ENCODE data around the gene PITX1.

PITX1 gene

DNA sequence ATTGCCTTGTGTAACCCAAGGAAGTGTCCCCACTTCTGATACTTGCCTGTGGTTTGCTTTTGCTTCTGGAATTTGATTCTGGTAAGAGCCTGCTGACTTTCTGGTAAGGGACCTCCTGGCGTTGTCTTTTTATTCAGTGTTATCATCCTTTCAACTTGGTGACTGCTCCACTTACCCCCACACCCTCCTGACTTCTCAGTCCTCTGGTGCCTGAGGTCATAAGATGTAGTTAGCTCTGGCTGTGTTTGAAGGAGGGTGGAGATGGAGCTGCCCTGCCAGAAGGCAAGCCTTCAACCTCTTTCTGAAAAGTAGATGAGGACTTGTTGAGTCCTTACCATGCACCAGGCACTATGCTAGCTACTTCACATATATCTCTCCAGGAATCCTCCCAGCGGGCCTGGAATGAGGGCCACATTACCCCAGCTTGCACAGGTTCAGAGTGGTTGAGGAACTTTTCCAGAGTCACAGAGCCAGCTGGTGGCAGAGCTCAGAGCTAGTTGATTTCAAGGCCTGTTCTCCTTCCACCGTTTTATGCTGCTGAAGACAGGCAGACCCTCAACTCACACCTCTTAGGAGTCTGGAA is 45.2 kb upstream of the PITX1 start:
- 0 out of 2 replicates have a peak, but pooled peaks cover 4% of the 10 kb centered on the region for H3K9me3 ChIP-seq (ENCODE audit: insufficient read depth, low read length)
- H3K36me3 ChIP-seq (replicated peaks; ENCODE audit: low read depth, low read length) = peaks cover 4% of the 10 kb centered on the region
- no peaks in the 10 kb centered on the region for H4K20me1 ChIP-seq (ENCODE audit: insufficient read depth, low read length)
- no peaks in the 10 kb centered on the region for H3K27me3 ChIP-seq (ENCODE audit: low read depth, low read length)
- H3K4me3 ChIP-seq (ENCODE audit: low read length) = no peak overlapping the region
- H3K4me1 ChIP-seq (ENCODE audit: low read length) = no peaks in the 10 kb centered on the region
- H3K79me2 ChIP-seq (ENCODE audit: low read length) = no peaks in the 10 kb centered on the region
- H3K9ac ChIP-seq (ENCODE audit: low read length) = no peak overlapping the region
- H2AFZ ChIP-seq (ENCODE audit: low read depth, low read length) = no peak overlapping the region
- no peak overlapping the region for H3K4me2 ChIP-seq (ENCODE audit: low read length)
- TF ChIP-seq, protein P1, sequence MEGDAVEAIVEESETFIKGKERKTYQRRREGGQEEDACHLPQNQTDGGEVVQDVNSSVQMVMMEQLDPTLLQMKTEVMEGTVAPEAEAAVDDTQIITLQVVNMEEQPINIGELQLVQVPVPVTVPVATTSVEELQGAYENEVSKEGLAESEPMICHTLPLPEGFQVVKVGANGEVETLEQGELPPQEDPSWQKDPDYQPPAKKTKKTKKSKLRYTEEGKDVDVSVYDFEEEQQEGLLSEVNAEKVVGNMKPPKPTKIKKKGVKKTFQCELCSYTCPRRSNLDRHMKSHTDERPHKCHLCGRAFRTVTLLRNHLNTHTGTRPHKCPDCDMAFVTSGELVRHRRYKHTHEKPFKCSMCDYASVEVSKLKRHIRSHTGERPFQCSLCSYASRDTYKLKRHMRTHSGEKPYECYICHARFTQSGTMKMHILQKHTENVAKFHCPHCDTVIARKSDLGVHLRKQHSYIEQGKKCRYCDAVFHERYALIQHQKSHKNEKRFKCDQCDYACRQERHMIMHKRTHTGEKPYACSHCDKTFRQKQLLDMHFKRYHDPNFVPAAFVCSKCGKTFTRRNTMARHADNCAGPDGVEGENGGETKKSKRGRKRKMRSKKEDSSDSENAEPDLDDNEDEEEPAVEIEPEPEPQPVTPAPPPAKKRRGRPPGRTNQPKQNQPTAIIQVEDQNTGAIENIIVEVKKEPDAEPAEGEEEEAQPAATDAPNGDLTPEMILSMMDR (IDR thresholded peaks at IDR 0.05; ENCODE audit: low read depth, low read length) = no peak
- TF ChIP-seq EZH2phosphoT487 (IDR thresholded peaks at IDR 0.05; ENCODE audit: low read depth) = no peak
- H3K27ac ChIP-seq (ENCODE audit: low read length) = no peak overlapping the region

DNA sequence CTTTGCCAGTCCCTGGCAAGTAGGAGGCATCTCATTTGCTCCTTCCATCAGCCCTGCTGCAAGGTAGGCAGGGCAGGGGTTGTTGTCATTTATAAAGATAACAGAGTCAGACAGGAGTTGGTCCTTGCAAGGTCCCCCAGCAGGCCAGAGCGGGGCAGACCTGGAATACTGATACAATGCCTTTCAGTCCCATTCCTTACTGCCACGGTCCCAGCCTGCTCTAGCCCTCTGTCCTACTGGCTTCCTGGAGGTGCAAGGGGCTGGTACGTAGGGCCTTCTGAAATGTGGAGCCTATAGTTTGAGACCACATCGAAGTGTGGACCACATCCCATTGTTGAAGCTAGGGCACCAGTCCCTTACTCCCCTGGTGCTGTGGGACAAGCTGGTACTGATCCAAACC is 42.8 kb upstream of the PITX1 start:
- Histone ChIP-seq H4K20me1 (ENCODE audit: insufficient read depth, low read length) (no peaks in the 10 kb centered on the region), H3K9ac (ENCODE audit: low read length) (no peak overlapping the region), H3K4me2 (ENCODE audit: low read length) (no peak overlapping the region), H3K27me3 (ENCODE audit: low read depth, low read length) (no peaks in the 10 kb centered on the region), H3K79me2 (ENCODE audit: low read length) (no peaks in the 10 kb centered on the region), H3K4me1 (ENCODE audit: low read length) (no peaks in the 10 kb centered on the region), H3K4me3 (ENCODE audit: low read length) (no peak overlapping the region), H2AFZ (ENCODE audit: low read depth, low read length) (no peak overlapping the region), H3K27ac (ENCODE audit: low read length) (no peak overlapping the region), H3K9me3 (ENCODE audit: insufficient read depth, low read length) (0 out of 2 replicates have a peak, but pooled peaks cover 4% of the 10 kb centered on the region), H3K36me3 (replicated peaks; ENCODE audit: low read depth, low read length) (peaks cover 4% of the 10 kb centered on the region)
- TF ChIP-seq, protein P1 (IDR thresholded peaks at IDR 0.05; ENCODE audit: low read depth, low read length) = no peak
- no peak for TF ChIP-seq EZH2phosphoT487 (IDR thresholded peaks at IDR 0.05; ENCODE audit: low read depth)

DNA sequence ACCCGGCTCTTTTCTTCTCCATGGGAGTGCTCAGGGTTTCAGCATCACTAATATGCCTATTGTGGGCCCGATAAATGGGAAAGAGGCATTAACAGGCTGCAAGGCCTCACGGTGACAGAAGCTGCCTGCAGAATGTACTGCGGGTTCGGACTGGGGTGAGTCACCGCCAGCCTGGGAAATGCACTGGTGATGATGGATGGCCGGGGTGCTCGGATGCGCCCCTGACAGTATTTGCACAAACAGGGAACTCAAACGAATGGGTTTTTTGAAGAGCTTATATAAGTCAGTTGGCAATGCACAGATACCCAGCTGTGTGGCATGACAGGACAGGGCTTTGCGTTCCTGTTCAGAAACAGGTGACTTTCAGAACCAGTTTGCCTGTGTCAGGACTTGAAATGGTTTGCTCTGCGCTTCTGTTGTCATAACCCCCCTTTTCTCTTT is 42.0 kb upstream of the PITX1 start:
- Histone ChIP-seq H3K4me1 (ENCODE audit: low read length) (no peaks in the 10 kb centered on the region), H4K20me1 (ENCODE audit: insufficient read depth, low read length) (no peaks in the 10 kb centered on the region)

DNA sequence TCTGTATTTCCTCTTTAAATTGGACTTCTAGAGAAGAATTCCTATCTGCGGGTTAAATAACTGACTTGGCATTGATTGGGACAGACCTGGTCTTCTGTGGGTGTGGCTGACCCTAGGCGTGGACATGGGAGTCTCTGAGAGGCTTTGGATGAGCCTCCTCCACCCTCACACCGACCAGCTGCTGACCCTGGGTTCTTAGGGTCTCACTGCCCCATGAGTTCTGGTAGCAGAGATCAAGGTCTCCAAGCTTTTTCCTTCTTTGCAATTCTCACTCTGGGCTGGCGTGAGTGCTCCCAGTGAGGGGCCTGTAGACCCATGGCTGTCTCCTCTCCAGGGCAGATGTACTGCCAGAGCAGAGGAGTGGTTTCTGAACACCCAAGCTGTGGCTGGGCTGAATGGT is 41.6 kb upstream of the PITX1 start:
- no peaks in the 10 kb centered on the region for H3K27me3 ChIP-seq (ENCODE audit: low read depth, low read length)
- H2AFZ ChIP-seq (ENCODE audit: low read depth, low read length) = no peak overlapping the region

More for the DNA sequence above, 42.0 kb upstream of the PITX1 start:
- H3K9ac ChIP-seq (ENCODE audit: low read length) = no peak overlapping the region
- no peaks in the 10 kb centered on the region for H3K79me2 ChIP-seq (ENCODE audit: low read length)
- H3K4me2 ChIP-seq (ENCODE audit: low read length) = no peak overlapping the region
- 0 out of 2 replicates have a peak, but pooled peaks cover 1% of the 10 kb centered on the region for H3K9me3 ChIP-seq (ENCODE audit: insufficient read depth, low read length)
- no peak overlapping the region for H2AFZ ChIP-seq (ENCODE audit: low read depth, low read length)
- H3K4me3 ChIP-seq (ENCODE audit: low read length) = no peak overlapping the region
- H3K36me3 ChIP-seq (replicated peaks; ENCODE audit: low read depth, low read length) = peaks cover 1% of the 10 kb centered on the region
- no peak for TF ChIP-seq EZH2phosphoT487 (IDR thresholded peaks at IDR 0.05; ENCODE audit: low read depth)
- TF ChIP-seq, protein P1 (IDR thresholded peaks at IDR 0.05; ENCODE audit: low read depth, low read length) = no peak
- H3K27ac ChIP-seq (ENCODE audit: low read length) = no peak overlapping the region
- H3K27me3 ChIP-seq (ENCODE audit: low read depth, low read length) = no peaks in the 10 kb centered on the region

More for the DNA sequence above, 41.6 kb upstream of the PITX1 start:
- Histone ChIP-seq H3K4me3 (ENCODE audit: low read length) (no peak overlapping the region), H3K27ac (ENCODE audit: low read length) (no peak overlapping the region), H3K4me2 (ENCODE audit: low read length) (no peak overlapping the region), H3K79me2 (ENCODE audit: low read length) (no peaks in the 10 kb centered on the region), H3K36me3 (replicated peaks; ENCODE audit: low read depth, low read length) (no peaks in the 10 kb centered on the region), H3K4me1 (ENCODE audit: low read length) (no peaks in the 10 kb centered on the region), H4K20me1 (ENCODE audit: insufficient read depth, low read length) (no peaks in the 10 kb centered on the region), H3K9me3 (ENCODE audit: insufficient read depth, low read length) (no peaks in the 10 kb centered on the region), H3K9ac (ENCODE audit: low read length) (no peak overlapping the region)
- TF ChIP-seq EZH2phosphoT487 (IDR thresholded peaks at IDR 0.05; ENCODE audit: low read depth) = no peak
- TF ChIP-seq, protein P1 (IDR thresholded peaks at IDR 0.05; ENCODE audit: low read depth, low read length) = no peak
